Gastrocnemius medialis (tissue), 4 donors: ENCODE data around the gene HRK.

Source experiments
- CTCF ChIP-seq, 5 experiments: fragments of 450-650 bp in 3 of 5; fragments of 200-600 bp in 2 of 5; sonication (generic) in 2 of 5; IDR thresholded peaks in 4 of 5; conservative IDR thresholded peaks in 1 of 5; 1 replicate in 4 of 5; 2 replicates in 1 of 5; pipeline ENCODE4 v1.5.1; 2016 to 2019; ENCODE audit warnings: antibody characterized with exemption in 5 of 5, mild to moderate bottlenecking in 3 of 5, moderate library complexity in 3 of 5
- POLR2A ChIP-seq, 2 donors: fragments of 450-650 bp; IDR thresholded peaks; one replicate each; pipeline ENCODE4 v1.6.1; 2017; ENCODE audit warnings: antibody characterized with exemption in 2 of 2, mild to moderate bottlenecking in 2 of 2, moderate library complexity in 2 of 2

- TF ChIP-seq CTCF (IDR thresholded peaks at IDR 0.05 in 4 of 5, conservative IDR thresholded peaks at IDR 0.05 in 1 of 5) (no peak), POLR2A (IDR thresholded peaks at IDR 0.05) (no peak)
Observed at GRCh38 chr12:116833474-116833873, 47.8 kb downstream of the HRK start.
